ENCODE data around the gene CLDN5. TPM values are rescaled to one million over a fixed set of nuclear protein-coding genes. Genes with fewer than 3 reads are reported as not detected.
A peak's percentile ranks its signal among the peaks of the same experiment; 100 is the strongest.

CLDN5 gene
- total RNA-seq, 1 donor from 2014 or later = not detected

- FAIRE-seq = no peak
- Histone ChIP-seq H3K4me1 (ENCODE audit: insufficient read depth, low read length) (no peaks in the 10 kb centered on the region), H2AFZ (ENCODE audit: low read depth, low read length) (no peak overlapping the region), H3K79me2 (ENCODE audit: insufficient read depth, low read length) (no peaks in the 10 kb centered on the region), H3K36me3 (ENCODE audit: insufficient read depth, low read length) (no peaks in the 10 kb centered on the region), H3K9ac (ENCODE audit: low read length) (no peak overlapping the region), H3K27me3 (ENCODE audit: insufficient read depth, low read length) (peaks cover 2% of the 10 kb centered on the region), H3K27ac (ENCODE audit: low read depth, low read length) (no peak overlapping the region), H3K4me3 (ENCODE audit: insufficient read depth, low read depth, low read length) (no peak overlapping the region), H3K9me3 (ENCODE audit: insufficient read depth, low read depth, low read length) (no peaks in the 10 kb centered on the region), H3K4me2 (ENCODE audit: low read length) (no peak overlapping the region), H4K20me1 (ENCODE audit: insufficient read depth, low read length) (no peaks in the 10 kb centered on the region)
- TF ChIP-seq EZH2 (IDR thresholded peaks at IDR 0.05; ENCODE audit: insufficient read depth, low read length) (no peak), CTCF (IDR thresholded peaks at IDR 0.05; ENCODE audit: insufficient read depth, low read depth, low read length) (no peak)
- DNase-seq (ENCODE audit: low read depth) = no peak
- H3K9me3 Mint-ChIP-seq (ENCODE audit: unreplicated experiment) = no peaks in the 10 kb centered on the region
- no peak overlapping the region for H3K27ac Mint-ChIP-seq (ENCODE audit: unreplicated experiment)
- H3K4me1 Mint-ChIP-seq (ENCODE audit: low read depth, unreplicated experiment) = peaks cover 6% of the 10 kb centered on the region
- H3K4me3 Mint-ChIP-seq (ENCODE audit: unreplicated experiment) = no peak overlapping the region
- peaks cover 3% of the 10 kb centered on the region for H3K27me3 Mint-ChIP-seq (ENCODE audit: low read depth, unreplicated experiment)
- no peaks in the 10 kb centered on the region for H3K36me3 Mint-ChIP-seq (ENCODE audit: low read depth, unreplicated experiment)
Measured at GRCh38 chr22:19555651-19556050, 31.4 kb upstream of the CLDN5 start.

GRCh38 chr22:19554834-19555404 lies 30.7 kb upstream of the CLDN5 start:
- no peak for DNase-seq (ENCODE audit: low read depth)
- H3K36me3 ChIP-seq (ENCODE audit: insufficient read depth, low read length) = no peaks in the 10 kb centered on the region
- peaks cover 2% of the 10 kb centered on the region for H3K27me3 ChIP-seq (ENCODE audit: insufficient read depth, low read length)
- no peak overlapping the region for H3K9ac ChIP-seq (ENCODE audit: low read length)
- H3K27ac Mint-ChIP-seq (ENCODE audit: unreplicated experiment) = no peak overlapping the region
- H3K9me3 Mint-ChIP-seq (ENCODE audit: unreplicated experiment) = no peaks in the 10 kb centered on the region
- H4K20me1 ChIP-seq (ENCODE audit: insufficient read depth, low read length) = no peaks in the 10 kb centered on the region
- no peak overlapping the region for H3K4me3 ChIP-seq (ENCODE audit: insufficient read depth, low read depth, low read length)
- no peak overlapping the region for H3K4me3 Mint-ChIP-seq (ENCODE audit: unreplicated experiment)
- TF ChIP-seq EZH2 (IDR thresholded peaks at IDR 0.05; ENCODE audit: insufficient read depth, low read length) = no peak
- TF ChIP-seq CTCF (IDR thresholded peaks at IDR 0.05; ENCODE audit: insufficient read depth, low read depth, low read length) = peak; percentile 4
- no peak overlapping the region for H3K27ac ChIP-seq (ENCODE audit: low read depth, low read length)
- H3K4me1 ChIP-seq (ENCODE audit: insufficient read depth, low read length) = no peaks in the 10 kb centered on the region
- H3K27me3 Mint-ChIP-seq (ENCODE audit: low read depth, unreplicated experiment) = peaks cover 3% of the 10 kb centered on the region
- no peak for FAIRE-seq
- H3K9me3 ChIP-seq (ENCODE audit: insufficient read depth, low read depth, low read length) = no peaks in the 10 kb centered on the region
- H3K4me2 ChIP-seq (ENCODE audit: low read length) = no peak overlapping the region
- H3K4me1 Mint-ChIP-seq (ENCODE audit: low read depth, unreplicated experiment) = peaks cover 6% of the 10 kb centered on the region
- H3K79me2 ChIP-seq (ENCODE audit: insufficient read depth, low read length) = no peaks in the 10 kb centered on the region
- H2AFZ ChIP-seq (ENCODE audit: low read depth, low read length) = no peak overlapping the region
- no peaks in the 10 kb centered on the region for H3K36me3 Mint-ChIP-seq (ENCODE audit: low read depth, unreplicated experiment)

GRCh38 chr22:19553201-19553600 lies 29.0 kb upstream of the CLDN5 start:
- Histone ChIP-seq H3K4me3 (ENCODE audit: insufficient read depth, low read depth, low read length) (no peak overlapping the region), H3K4me2 (ENCODE audit: low read length) (no peak overlapping the region), H4K20me1 (ENCODE audit: insufficient read depth, low read length) (no peaks in the 10 kb centered on the region), H3K27ac (ENCODE audit: low read depth, low read length) (no peak overlapping the region), H3K36me3 (ENCODE audit: insufficient read depth, low read length) (no peaks in the 10 kb centered on the region), H3K9ac (ENCODE audit: low read length) (no peak overlapping the region), H2AFZ (ENCODE audit: low read depth, low read length) (no peak overlapping the region), H3K9me3 (ENCODE audit: insufficient read depth, low read depth, low read length) (no peaks in the 10 kb centered on the region), H3K27me3 (ENCODE audit: insufficient read depth, low read length) (peaks cover 2% of the 10 kb centered on the region), H3K4me1 (ENCODE audit: insufficient read depth, low read length) (no peaks in the 10 kb centered on the region), H3K79me2 (ENCODE audit: insufficient read depth, low read length) (no peaks in the 10 kb centered on the region)
- Mint-ChIP-seq H3K4me3 (ENCODE audit: unreplicated experiment) (no peak overlapping the region), H3K27me3 (ENCODE audit: low read depth, unreplicated experiment) (peaks cover 6% of the 10 kb centered on the region), H3K4me1 (ENCODE audit: low read depth, unreplicated experiment) (peaks cover 6% of the 10 kb centered on the region), H3K9me3 (ENCODE audit: unreplicated experiment) (no peaks in the 10 kb centered on the region), H3K36me3 (ENCODE audit: low read depth, unreplicated experiment) (no peaks in the 10 kb centered on the region), H3K27ac (ENCODE audit: unreplicated experiment) (no peak overlapping the region)
- DNase-seq (ENCODE audit: low read depth) = no peak
- TF ChIP-seq EZH2 (IDR thresholded peaks at IDR 0.05; ENCODE audit: insufficient read depth, low read length) = no peak
- no peak for TF ChIP-seq CTCF (IDR thresholded peaks at IDR 0.05; ENCODE audit: insufficient read depth, low read depth, low read length)
- FAIRE-seq = no peak

All from astrocyte (in vitro differentiated cells and primary cell).